ENCODE results near the gene MSX2.

MSX2 gene

GRCh38 chr5:174777583-174777982 is 53.2 kb downstream of the MSX2 start:
- no peak overlapping the region for H3K4me3 ChIP-seq (ENCODE audit: low read depth, low read length)
- TF ChIP-seq, protein P1, sequence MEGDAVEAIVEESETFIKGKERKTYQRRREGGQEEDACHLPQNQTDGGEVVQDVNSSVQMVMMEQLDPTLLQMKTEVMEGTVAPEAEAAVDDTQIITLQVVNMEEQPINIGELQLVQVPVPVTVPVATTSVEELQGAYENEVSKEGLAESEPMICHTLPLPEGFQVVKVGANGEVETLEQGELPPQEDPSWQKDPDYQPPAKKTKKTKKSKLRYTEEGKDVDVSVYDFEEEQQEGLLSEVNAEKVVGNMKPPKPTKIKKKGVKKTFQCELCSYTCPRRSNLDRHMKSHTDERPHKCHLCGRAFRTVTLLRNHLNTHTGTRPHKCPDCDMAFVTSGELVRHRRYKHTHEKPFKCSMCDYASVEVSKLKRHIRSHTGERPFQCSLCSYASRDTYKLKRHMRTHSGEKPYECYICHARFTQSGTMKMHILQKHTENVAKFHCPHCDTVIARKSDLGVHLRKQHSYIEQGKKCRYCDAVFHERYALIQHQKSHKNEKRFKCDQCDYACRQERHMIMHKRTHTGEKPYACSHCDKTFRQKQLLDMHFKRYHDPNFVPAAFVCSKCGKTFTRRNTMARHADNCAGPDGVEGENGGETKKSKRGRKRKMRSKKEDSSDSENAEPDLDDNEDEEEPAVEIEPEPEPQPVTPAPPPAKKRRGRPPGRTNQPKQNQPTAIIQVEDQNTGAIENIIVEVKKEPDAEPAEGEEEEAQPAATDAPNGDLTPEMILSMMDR (IDR thresholded peaks at IDR 0.05; ENCODE audit: low read depth, low read length), result no peak
